ENCODE measurements around the gene NMUR1.
"Not testable (repeated sequence)": the region's sequence is repeated elsewhere in the genome, so short reads cannot be mapped to it uniquely, and the experiment has no call there.

DNA sequence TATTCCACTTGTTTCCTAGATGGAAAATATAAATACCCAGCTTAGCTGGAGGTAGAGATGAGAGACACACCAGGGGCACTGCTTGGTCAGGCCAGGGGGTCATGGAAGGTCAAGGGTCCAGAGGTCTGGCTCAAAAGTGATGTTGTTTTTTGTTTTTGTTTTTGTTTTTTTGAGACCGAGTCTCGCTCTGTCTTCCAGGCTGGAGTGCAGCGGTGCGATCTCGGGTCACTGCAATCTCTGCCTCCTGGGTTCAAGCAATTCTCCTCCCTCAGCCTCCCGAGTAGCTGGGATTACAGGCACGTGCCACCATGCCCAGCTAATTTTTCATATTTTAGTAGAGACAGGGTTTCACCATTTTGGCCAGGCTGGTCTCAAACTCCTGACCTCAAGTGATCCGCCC lies 26.3 kb upstream of the NMUR1 start:
- TF ChIP-seq POLR2A (IDR thresholded peaks at IDR 0.05; ENCODE audit: low read depth, low read length); POLR2AphosphoS5 (IDR thresholded peaks at IDR 0.05; ENCODE audit: low read depth, low read length); TAF1 (IDR thresholded peaks at IDR 0.05; ENCODE audit: borderline replicate concordance, low read depth, low read length): not testable (repeated sequence)
